ENCODE results near the gene CIZ1. TPM values are rescaled to one million over a fixed set of nuclear protein-coding genes. Genes with fewer than 3 reads are reported as not detected.
A peak's percentile ranks its signal among the peaks of the same experiment; 100 is the strongest.

CIZ1 gene
- total and polyA plus RNA-seq, 5 experiments from 2014 or later, result 7.4 to 141 (median 39.2) TPM

- DNase-seq, result no peak
- Mint-ChIP-seq H3K9me3 (no peaks in the 10 kb centered on the region), H3K36me3 (peaks cover 0 to 69% (median 28%) of the 10 kb centered on the region in 3 donors), H3K4me1 (peaks cover 0 to 5% (median 0%) of the 10 kb centered on the region in 4 donors), H3K27me3 (no peaks in the 10 kb centered on the region), H3K27ac (peak overlapping the region in 1 of 10 donors; percentile 43), H3K4me3 (no peak overlapping the region)
- POLR2A ChIA-PET, result no interaction called here
- no peak for ATAC-seq
Observed at GRCh38 chr9:128178806-128179431, 12.5 kb downstream of the CIZ1 start.

- no peaks in the 10 kb centered on the region for H3K9me3 Mint-ChIP-seq
- peaks cover 0 to 59% (median 27%) of the 10 kb centered on the region in 3 donors for H3K36me3 Mint-ChIP-seq
- H3K27ac Mint-ChIP-seq, result peak overlapping the region in 2 of 10 donors; percentile 50 to 60
- POLR2A ChIA-PET, result no interaction called here
- no peaks in the 10 kb centered on the region for H3K4me1 Mint-ChIP-seq
- H3K4me3 Mint-ChIP-seq, result no peak overlapping the region
- DNase-seq (peak in 1 of 10 donors; percentile 44), ATAC-seq (no peak)
- H3K27me3 Mint-ChIP-seq, result no peaks in the 10 kb centered on the region
Observed at GRCh38 chr9:128175726-128176125, 15.6 kb downstream of the CIZ1 start.

GRCh38 chr9:128175102-128175563 lies 16.2 kb downstream of the CIZ1 start:
- Mint-ChIP-seq H3K4me3 (no peak overlapping the region), H3K27me3 (no peaks in the 10 kb centered on the region), H3K9me3 (no peaks in the 10 kb centered on the region), H3K36me3 (peaks cover 0 to 58% (median 24%) of the 10 kb centered on the region in 3 donors), H3K27ac (peak overlapping the region in 1 of 10 donors; percentile 44), H3K4me1 (no peaks in the 10 kb centered on the region)
- POLR2A ChIA-PET, result no interaction called here
- ATAC-seq (no peak), DNase-seq (no peak)

- DNase-seq (no peak), ATAC-seq (no peak)
- no peaks in the 10 kb centered on the region for H3K9me3 Mint-ChIP-seq
- POLR2A ChIA-PET, result no interaction called here
- no peak overlapping the region for H3K27ac Mint-ChIP-seq
- H3K36me3 Mint-ChIP-seq, result peaks cover 0 to 58% (median 14%) of the 10 kb centered on the region in 3 donors
- H3K4me1 Mint-ChIP-seq, result no peaks in the 10 kb centered on the region
- no peak overlapping the region for H3K4me3 Mint-ChIP-seq
- no peaks in the 10 kb centered on the region for H3K27me3 Mint-ChIP-seq
Observed at GRCh38 chr9:128174062-128174461, 17.3 kb downstream of the CIZ1 start.

- Mint-ChIP-seq H3K4me1 (peaks cover 0 to 3% (median 0%) of the 10 kb centered on the region in 4 donors), H3K36me3 (peaks cover 0 to 61% (median 14%) of the 10 kb centered on the region in 3 donors), H3K9me3 (no peaks in the 10 kb centered on the region), H3K4me3 (no peak overlapping the region), H3K27me3 (no peaks in the 10 kb centered on the region), H3K27ac (peak overlapping the region in 2 of 10 donors; percentile 7 to 24)
- DNase-seq (no peak), ATAC-seq (no peak)
- POLR2A ChIA-PET, result no interaction called here
Observed at GRCh38 chr9:128169925-128170324, 21.4 kb downstream of the CIZ1 start.

GRCh38 chr9:128169492-128169891 lies 21.9 kb downstream of the CIZ1 start:
- ATAC-seq, result no peak
- POLR2A ChIA-PET, result no interaction called here
- Mint-ChIP-seq H3K27me3 (no peaks in the 10 kb centered on the region), H3K4me3 (no peak overlapping the region), H3K27ac (no peak overlapping the region), H3K4me1 (peaks cover 0 to 3% (median 0%) of the 10 kb centered on the region in 4 donors), H3K9me3 (no peaks in the 10 kb centered on the region), H3K36me3 (peaks cover 0 to 61% (median 12%) of the 10 kb centered on the region in 3 donors)
- DNase-seq, result no peak

- H3K4me3 Mint-ChIP-seq, result no peak overlapping the region
- peak overlapping the region in 3 of 10 donors; percentile 3 to 72 (median 19) for H3K27ac Mint-ChIP-seq
- DNase-seq, result no peak
- POLR2A ChIA-PET, result no interaction called here
- no peak for ATAC-seq
- no peaks in the 10 kb centered on the region for H3K9me3 Mint-ChIP-seq
- H3K4me1 Mint-ChIP-seq, result peaks cover 0 to 3% (median 0%) of the 10 kb centered on the region in 4 donors
- H3K36me3 Mint-ChIP-seq, result peaks cover 0 to 59% (median 12%) of the 10 kb centered on the region in 3 donors
- no peaks in the 10 kb centered on the region for H3K27me3 Mint-ChIP-seq
Observed at GRCh38 chr9:128168731-128169308, 22.6 kb downstream of the CIZ1 start.

- H3K4me1 Mint-ChIP-seq, result peaks cover 2 to 8% (median 4%) of the 10 kb centered on the region in 4 donors
- H3K4me3 Mint-ChIP-seq, result no peak overlapping the region
- DNase-seq, result no peak
- POLR2A ChIA-PET, result no interaction called here
- no peaks in the 10 kb centered on the region for H3K9me3 Mint-ChIP-seq
- peaks cover 0 to 60% (median 13%) of the 10 kb centered on the region in 3 donors for H3K36me3 Mint-ChIP-seq
- peak overlapping the region in 5 of 10 donors; percentile 15 to 69 (median 42) for H3K27ac Mint-ChIP-seq
- H3K27me3 Mint-ChIP-seq, result no peaks in the 10 kb centered on the region
- ATAC-seq, result no peak
Observed at GRCh38 chr9:128167209-128167608, 24.2 kb downstream of the CIZ1 start.

GRCh38 chr9:128166169-128166568 lies 25.2 kb downstream of the CIZ1 start:
- ATAC-seq (no peak), DNase-seq (no peak)
- H3K4me1 Mint-ChIP-seq, result peaks cover 5 to 15% (median 12%) of the 10 kb centered on the region in 4 donors
- no peak overlapping the region for H3K27ac Mint-ChIP-seq
- no peak overlapping the region for H3K4me3 Mint-ChIP-seq
- H3K27me3 Mint-ChIP-seq, result no peaks in the 10 kb centered on the region
- H3K36me3 Mint-ChIP-seq, result peaks cover 0 to 57% (median 13%) of the 10 kb centered on the region in 3 donors
- H3K9me3 Mint-ChIP-seq, result no peaks in the 10 kb centered on the region
- POLR2A ChIA-PET, result interaction anchor here (0.5 kb wide), 1 partner anchor 8 kb away, joined by 5 read pairs; no protein-coding TSS in a partner anchor

GRCh38 chr9:128164307-128164885 lies 27.0 kb downstream of the CIZ1 start:
- no peaks in the 10 kb centered on the region for H3K9me3 Mint-ChIP-seq
- peak overlapping the region in 1 of 10 donors; percentile 22 for H3K4me3 Mint-ChIP-seq
- peak overlapping the region in 4 of 10 donors; percentile 3 to 28 (median 16) for H3K27ac Mint-ChIP-seq
- peaks cover 8 to 23% (median 20%) of the 10 kb centered on the region in 4 donors for H3K4me1 Mint-ChIP-seq
- peaks cover 0 to 45% (median 13%) of the 10 kb centered on the region in 3 donors for H3K36me3 Mint-ChIP-seq
- no peaks in the 10 kb centered on the region for H3K27me3 Mint-ChIP-seq
- DNase-seq (no peak), ATAC-seq (no peak)
- POLR2A ChIA-PET, result interaction anchor here (1.2 kb wide), 1 partner anchor 26 kb away, joined by 5 read pairs; the partner anchor contains the start of gene CIZ1

GRCh38 chr9:128163523-128164306 lies 27.7 kb downstream of the CIZ1 start:
- H3K4me1 Mint-ChIP-seq, result peaks cover 10 to 25% (median 23%) of the 10 kb centered on the region in 4 donors
- POLR2A ChIA-PET, result interaction anchor here (0.5 kb wide), 1 partner anchor 30 kb away, joined by 3 read pairs; no protein-coding TSS in a partner anchor
- ATAC-seq, result no peak
- H3K9me3 Mint-ChIP-seq, result no peaks in the 10 kb centered on the region
- peak overlapping the region in 4 of 10 donors; percentile 3 to 28 (median 16) for H3K27ac Mint-ChIP-seq
- peak overlapping the region in 1 of 10 donors; percentile 22 for H3K4me3 Mint-ChIP-seq
- no peaks in the 10 kb centered on the region for H3K27me3 Mint-ChIP-seq
- H3K36me3 Mint-ChIP-seq, result peaks cover 0 to 39% (median 11%) of the 10 kb centered on the region in 3 donors
- peak in 1 of 10 donors; percentile 4 for DNase-seq

- Mint-ChIP-seq H3K4me3 (no peak overlapping the region), H3K36me3 (peaks cover 0 to 33% (median 9%) of the 10 kb centered on the region in 3 donors), H3K27me3 (no peaks in the 10 kb centered on the region), H3K4me1 (peaks cover 10 to 24% (median 22%) of the 10 kb centered on the region in 4 donors), H3K27ac (peak overlapping the region in 5 of 10 donors; percentile 40 to 64 (median 58)), H3K9me3 (no peaks in the 10 kb centered on the region)
- DNase-seq (peak in 1 of 10 donors; percentile 21), ATAC-seq (no peak)
- POLR2A ChIA-PET, result no interaction called here
Observed at GRCh38 chr9:128163027-128163515, 28.3 kb downstream of the CIZ1 start.
